ENCODE measurements around the gene PSMD13. TPM values are rescaled to one million over a fixed set of nuclear protein-coding genes. Genes with fewer than 3 reads are reported as not detected.

PSMD13 gene
- total and polyA plus RNA-seq, 4 donors = 48.8 to 56.7 (median 52.8) TPM

GRCh38 chr11:223884-224283 lies 12.9 kb upstream of the PSMD13 start:
- Histone ChIP-seq H3K9ac (ENCODE audit: low read depth in 1 of 2, low read length in 2 of 2) (no peak overlapping the region), H3K4me1 (ENCODE audit: control insufficient read depth in 4 of 4, insufficient read depth in 4 of 4, low read length in 3 of 4) (no peaks in the 10 kb centered on the region), H3K27me3 (ENCODE audit: control insufficient read depth in 4 of 4, insufficient read depth in 4 of 4, low read length in 3 of 4) (no peaks in the 10 kb centered on the region), H3K9me3 (ENCODE audit: control insufficient read depth in 4 of 4, low read length in 3 of 4) (no peaks in the 10 kb centered on the region), H3K4me3 (ENCODE audit: low read depth in 1 of 3, low read length in 3 of 3) (no peak overlapping the region), H3K36me3 (ENCODE audit: control insufficient read depth in 4 of 4, insufficient read depth in 3 of 4, low read depth in 1 of 4, low read length in 3 of 4) (peaks cover 0 to 17% (median 6%) of the 10 kb centered on the region in 4 donors), H3K27ac (ENCODE audit: low read depth in 1 of 2, low read length in 2 of 2) (no peak overlapping the region)
- WGBS = 94% methylated on average over 8 of the region's 9 CpGs
- TF ChIP-seq MAX (IDR thresholded peaks at IDR 0.05) (no peak), EGR1 (IDR thresholded peaks at IDR 0.05; ENCODE audit: low read depth in 2 of 2) (no peak), CTCF (IDR thresholded peaks at IDR 0.05; ENCODE audit: low read depth, low read length, missing input control) (no peak), HNF4A (conservative IDR thresholded peaks at IDR 0.05) (no peak), TAF1 (conservative IDR thresholded peaks at IDR 0.05) (no peak), FOXA1 (IDR thresholded peaks at IDR 0.05) (no peak), FOXA2 (IDR thresholded peaks at IDR 0.05) (no peak), SP1 (IDR thresholded peaks at IDR 0.05) (no peak), YY1 (IDR thresholded peaks at IDR 0.05) (no peak), REST (IDR thresholded peaks at IDR 0.05) (no peak), NR2F2 (IDR thresholded peaks at IDR 0.05) (no peak), HNF4G (IDR thresholded peaks at IDR 0.05) (no peak), ZBTB33 (IDR thresholded peaks at IDR 0.05) (no peak), RAD21 (IDR thresholded peaks at IDR 0.05) (no peak)
- TF ChIP-seq, protein P1, sequence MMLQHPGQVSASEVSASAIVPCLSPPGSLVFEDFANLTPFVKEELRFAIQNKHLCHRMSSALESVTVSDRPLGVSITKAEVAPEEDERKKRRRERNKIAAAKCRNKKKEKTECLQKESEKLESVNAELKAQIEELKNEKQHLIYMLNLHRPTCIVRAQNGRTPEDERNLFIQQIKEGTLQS (IDR thresholded peaks at IDR 0.05) = no peak
- no peak for DNase-seq (ENCODE audit: low spot score)

GRCh38 chr11:224424-224823 lies 12.4 kb upstream of the PSMD13 start:
- H3K36me3 ChIP-seq (ENCODE audit: control insufficient read depth in 4 of 4, insufficient read depth in 3 of 4, low read depth in 1 of 4, low read length in 3 of 4) = peaks cover 0 to 14% (median 6%) of the 10 kb centered on the region in 4 donors
- no peak overlapping the region for H3K9ac ChIP-seq (ENCODE audit: low read depth in 1 of 2, low read length in 2 of 2)
- no peaks in the 10 kb centered on the region for H3K9me3 ChIP-seq (ENCODE audit: control insufficient read depth in 4 of 4, low read length in 3 of 4)
- H3K4me1 ChIP-seq (ENCODE audit: control insufficient read depth in 4 of 4, insufficient read depth in 4 of 4, low read length in 3 of 4) = no peaks in the 10 kb centered on the region
- no peak overlapping the region for H3K27ac ChIP-seq (ENCODE audit: low read depth in 1 of 2, low read length in 2 of 2)
- no peaks in the 10 kb centered on the region for H3K27me3 ChIP-seq (ENCODE audit: control insufficient read depth in 4 of 4, insufficient read depth in 4 of 4, low read length in 3 of 4)
- no peak for DNase-seq (ENCODE audit: low spot score)
- H3K4me3 ChIP-seq (ENCODE audit: low read depth in 1 of 3, low read length in 3 of 3) = no peak overlapping the region
- no peak for TF ChIP-seq RAD21 (IDR thresholded peaks at IDR 0.05)
- TF ChIP-seq RXRA (IDR thresholded peaks at IDR 0.05) = no peak
- TF ChIP-seq TAF1 (conservative IDR thresholded peaks at IDR 0.05) = no peak
- no peak for TF ChIP-seq SP1 (IDR thresholded peaks at IDR 0.05)
- no peak for TF ChIP-seq NR2F2 (IDR thresholded peaks at IDR 0.05)
- TF ChIP-seq, protein P1 (IDR thresholded peaks at IDR 0.05) = no peak
- TF ChIP-seq JUND (IDR thresholded peaks at IDR 0.05) = no peak
- TF ChIP-seq HNF4A (conservative IDR thresholded peaks at IDR 0.05) = no peak
- no peak for TF ChIP-seq FOXA2 (IDR thresholded peaks at IDR 0.05)
- no peak for TF ChIP-seq EGR1 (IDR thresholded peaks at IDR 0.05; ENCODE audit: low read depth in 2 of 2)
- TF ChIP-seq ZBTB33 (IDR thresholded peaks at IDR 0.05) = no peak
- no peak for TF ChIP-seq YY1 (IDR thresholded peaks at IDR 0.05)
- 90% methylated on average over 7 of the region's 7 CpGs for WGBS

Measured in liver (tissue), 9 donors.